ENCODE data around the gene FFAR1. TPM values are rescaled to one million over a fixed set of nuclear protein-coding genes. Genes with fewer than 3 reads are reported as not detected.

FFAR1 gene
- total RNA-seq, 4 donors from 2014 or later, result 0.32 TPM; not detected in 3

- DNase-seq, result no peak
- H3K36me3 ChIP-seq, result no peaks in the 10 kb centered on the region
- no peak overlapping the region for H3K27ac ChIP-seq
- 69% methylated on average over 14 of the region's 14 CpGs; no CpG with 5 or more reads in 1 of the 2 donors for WGBS, 2 donors (ENCODE audit: low coverage in 1 of 2)
- H3K4me1 ChIP-seq, result no peaks in the 10 kb centered on the region
- H3K9me3 ChIP-seq, result no peaks in the 10 kb centered on the region
- no peak overlapping the region for H3K4me3 ChIP-seq
- H3K27me3 ChIP-seq, result no peaks in the 10 kb centered on the region
- intact Hi-C loops (cut with DNase I; ENCODE audit: low total_unique reads), result no loop called here
- TF ChIP-seq EP300 (IDR thresholded peaks at IDR 0.05; ENCODE audit: low read depth) (no peak), CTCF (IDR thresholded peaks at IDR 0.05) (no peak), POLR2AphosphoS5 (IDR thresholded peaks at IDR 0.05) (no peak), POLR2A (IDR thresholded peaks at IDR 0.05) (no peak)
- in situ Hi-C loops (cut with MboI; ENCODE audit: low pct_ligation_motif_present in 1 of 4, low pct_unique_long_range_greater_than_20kb in 1 of 4, low sequenced_read_pairs in 3 of 4), result loop anchor here in 1 of 4 donors (25.0 kb wide), 1 partner anchor 100 kb away; no protein-coding TSS in a partner anchor
Observed at GRCh38 chr19:35362261-35363000, 14.7 kb downstream of the FFAR1 start.

DNA sequence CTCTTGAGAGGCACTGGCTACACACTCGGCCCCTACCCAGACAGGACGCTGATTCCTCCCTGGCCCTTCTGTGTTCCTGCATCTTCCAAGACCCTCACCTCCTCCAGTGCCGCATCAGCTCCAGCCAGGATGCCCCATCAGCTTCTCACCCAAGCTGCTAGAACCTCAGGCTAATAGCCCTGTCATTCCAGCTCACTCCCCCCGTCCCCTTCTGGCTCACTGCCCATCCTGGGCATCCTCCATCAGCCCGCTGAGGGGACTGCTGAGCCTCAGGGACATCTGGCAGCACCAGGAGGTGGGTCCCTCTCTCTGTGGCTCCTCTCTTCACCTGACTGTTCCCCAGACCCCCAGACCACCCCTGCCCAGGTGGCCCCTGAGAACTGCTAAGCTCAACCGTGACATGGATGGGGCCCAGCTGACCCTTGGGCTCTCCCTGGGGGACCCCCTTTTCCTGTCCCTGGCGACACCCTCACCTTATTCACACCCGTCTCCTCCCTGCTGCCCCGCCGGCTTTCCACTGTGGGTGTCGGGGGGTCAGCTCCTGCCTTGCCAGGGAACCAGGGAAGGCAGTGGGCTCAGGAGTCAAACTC, 15.4 kb downstream of the FFAR1 start:
- Histone ChIP-seq H3K27ac (no peak overlapping the region), H3K9me3 (no peaks in the 10 kb centered on the region), H3K4me3 (no peak overlapping the region), H3K36me3 (no peaks in the 10 kb centered on the region), H3K4me1 (no peaks in the 10 kb centered on the region), H3K27me3 (no peaks in the 10 kb centered on the region)
- in situ Hi-C loops (cut with MboI; ENCODE audit: low pct_ligation_motif_present in 1 of 4, low pct_unique_long_range_greater_than_20kb in 1 of 4, low sequenced_read_pairs in 3 of 4) (loop anchor here in 1 of 4 donors (25.0 kb wide), 1 partner anchor 99 kb away; no protein-coding TSS in a partner anchor), intact Hi-C loops (cut with DNase I; ENCODE audit: low total_unique reads) (no loop called here)
- no peak for DNase-seq
- 73% methylated on average over 11 of the region's 11 CpGs; no CpG with 5 or more reads in 1 of the 2 donors for WGBS, 2 donors (ENCODE audit: low coverage in 1 of 2)
- no peak for TF ChIP-seq POLR2AphosphoS5 (IDR thresholded peaks at IDR 0.05)
- no peak for TF ChIP-seq CTCF (IDR thresholded peaks at IDR 0.05)
- no peak for TF ChIP-seq POLR2A (IDR thresholded peaks at IDR 0.05)
- TF ChIP-seq EP300 (IDR thresholded peaks at IDR 0.05; ENCODE audit: low read depth), result no peak

- H3K4me3 ChIP-seq, result no peak overlapping the region
- intact Hi-C loops (cut with DNase I; ENCODE audit: low total_unique reads) (no loop called here), in situ Hi-C loops (cut with MboI; ENCODE audit: low pct_ligation_motif_present in 1 of 4, low pct_unique_long_range_greater_than_20kb in 1 of 4, low sequenced_read_pairs in 3 of 4) (loop anchor here in 1 of 4 donors (25.0 kb wide), 1 partner anchor 98 kb away; no protein-coding TSS in a partner anchor)
- no peaks in the 10 kb centered on the region for H3K36me3 ChIP-seq
- H3K4me1 ChIP-seq, result no peaks in the 10 kb centered on the region
- no peak for DNase-seq
- TF ChIP-seq CTCF (IDR thresholded peaks at IDR 0.05) (no peak), POLR2A (IDR thresholded peaks at IDR 0.05) (no peak), POLR2AphosphoS5 (IDR thresholded peaks at IDR 0.05) (no peak), EP300 (IDR thresholded peaks at IDR 0.05; ENCODE audit: low read depth) (no peak)
- H3K27ac ChIP-seq, result no peak overlapping the region
- no peaks in the 10 kb centered on the region for H3K27me3 ChIP-seq
- WGBS, 2 donors (ENCODE audit: low coverage in 1 of 2), result 81 to 92% methylated on average over 6 to 19 of the region's 19 CpGs
- no peaks in the 10 kb centered on the region for H3K9me3 ChIP-seq
Observed at GRCh38 chr19:35363711-35364425, 16.2 kb downstream of the FFAR1 start.

- intact Hi-C loops (cut with DNase I; ENCODE audit: low total_unique reads) (no loop called here), in situ Hi-C loops (cut with MboI; ENCODE audit: low pct_ligation_motif_present in 1 of 4, low pct_unique_long_range_greater_than_20kb in 1 of 4, low sequenced_read_pairs in 3 of 4) (loop anchor here in 1 of 4 donors (25.0 kb wide), 1 partner anchor 97 kb away; no protein-coding TSS in a partner anchor)
- no peaks in the 10 kb centered on the region for H3K36me3 ChIP-seq
- H3K9me3 ChIP-seq, result no peaks in the 10 kb centered on the region
- no peak overlapping the region for H3K4me3 ChIP-seq
- DNase-seq, result no peak
- H3K4me1 ChIP-seq, result no peaks in the 10 kb centered on the region
- H3K27ac ChIP-seq, result no peak overlapping the region
- no peaks in the 10 kb centered on the region for H3K27me3 ChIP-seq
- TF ChIP-seq POLR2AphosphoS5 (IDR thresholded peaks at IDR 0.05) (no peak), POLR2A (IDR thresholded peaks at IDR 0.05) (no peak), CTCF (IDR thresholded peaks at IDR 0.05) (no peak), EP300 (IDR thresholded peaks at IDR 0.05; ENCODE audit: low read depth) (no peak)
- WGBS, 2 donors (ENCODE audit: low coverage in 1 of 2), result 92% methylated on average over 4 of the region's 4 CpGs; no CpG with 5 or more reads in 1 of the 2 donors
Observed at GRCh38 chr19:35365303-35365702, 17.6 kb downstream of the FFAR1 start.

Measured in transverse colon (tissue), 4 donors.